Duodenal mucosa (tissue), 2 donors: ENCODE results near the gene CLSTN3.
"Not testable (repeated sequence)": the region's sequence is repeated elsewhere in the genome, so short reads cannot be mapped to it uniquely, and the experiment has no call there.

Source experiments
- H3K27ac ChIP-seq: one replicate; pipeline ENCODE4 v1.7.0; 2013; ENCODE audit warnings: low read depth, low read length
- H3K27me3 ChIP-seq, 2 donors: one replicate each; pipeline ENCODE4 v1.7.0; 2013; ENCODE audit warnings: low read length in 2 of 2, control low read depth in 1 of 2; ENCODE audit not compliant: insufficient read depth in 2 of 2, control insufficient read depth in 1 of 2
- H3K36me3 ChIP-seq, 2 donors: one replicate each; pipeline ENCODE4 v1.7.0; 2013; ENCODE audit warnings: low read length in 2 of 2, control low read depth in 1 of 2; ENCODE audit not compliant: insufficient read depth in 2 of 2, control insufficient read depth in 1 of 2
- H3K4me1 ChIP-seq, 2 donors: one replicate each; pipeline ENCODE4 v1.7.0; 2013; ENCODE audit warnings: low read length in 2 of 2, control low read depth in 1 of 2; ENCODE audit not compliant: insufficient read depth in 2 of 2, control insufficient read depth in 1 of 2
- H3K4me3 ChIP-seq, 2 donors: one replicate each; pipeline ENCODE4 v1.7.0; 2013; ENCODE audit warnings: low read length in 2 of 2, low read depth in 1 of 2
- H3K9ac ChIP-seq, 2 donors: one replicate each; pipeline ENCODE4 v1.7.0; 2013; ENCODE audit warnings: low read length in 2 of 2, low read depth in 1 of 2
- H3K9me3 ChIP-seq, 2 donors: one replicate each; pipeline ENCODE4 v1.7.0; 2013; ENCODE audit warnings: low read length in 2 of 2, control low read depth in 1 of 2; ENCODE audit not compliant: control insufficient read depth in 1 of 2

The CLSTN3 gene

DNA sequence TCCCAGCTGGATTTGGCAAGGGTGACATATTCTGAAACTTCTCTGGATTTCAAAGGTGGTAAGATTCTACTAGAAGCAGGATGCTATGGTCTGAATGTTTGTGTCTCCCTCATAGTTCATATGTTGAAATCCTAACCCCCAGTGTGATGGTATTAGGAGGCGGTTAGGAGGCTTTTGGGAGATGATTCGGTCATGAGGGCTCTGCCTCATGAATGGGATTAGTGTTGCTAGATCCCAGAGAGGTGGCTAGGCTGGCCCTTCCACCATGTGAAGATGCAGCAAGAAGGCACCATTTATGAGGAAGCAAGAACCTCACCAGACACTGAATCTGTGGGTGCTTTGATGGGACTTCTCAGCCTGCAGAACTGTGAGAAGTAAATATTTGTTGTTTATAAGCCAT is 48.3 kb downstream of the CLSTN3 start:
- no peaks in the 10 kb centered on the region for H3K4me1 ChIP-seq
- H3K27me3 ChIP-seq = no peaks in the 10 kb centered on the region
- H3K4me3 ChIP-seq = no peak overlapping the region
- no peaks in the 10 kb centered on the region for H3K9me3 ChIP-seq
- H3K9ac ChIP-seq = no peak overlapping the region
- no peak overlapping the region for H3K27ac ChIP-seq
- H3K36me3 ChIP-seq = no peaks in the 10 kb centered on the region

DNA sequence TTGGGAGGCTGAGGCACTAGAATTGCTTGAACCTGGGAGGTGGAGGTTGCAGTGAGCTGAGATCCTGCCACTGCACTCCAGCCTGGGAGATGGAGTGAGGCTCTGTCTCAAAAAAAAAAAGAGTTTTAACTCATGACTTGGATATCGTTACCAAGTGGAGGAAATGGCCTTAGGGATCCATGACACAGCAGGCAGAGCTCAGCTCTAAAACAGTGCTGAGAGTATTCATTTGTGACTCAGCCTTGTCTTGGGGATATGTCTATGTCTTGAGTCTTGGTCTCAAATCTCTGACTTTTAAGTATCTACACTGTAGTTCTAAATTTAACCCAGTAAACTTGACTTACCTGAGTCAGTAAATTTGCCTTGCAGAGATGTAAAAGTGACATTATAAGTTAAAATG is 50.5 kb downstream of the CLSTN3 start:
- no peaks in the 10 kb centered on the region for H3K4me1 ChIP-seq
- H3K36me3 ChIP-seq = no peaks in the 10 kb centered on the region
- no peak overlapping the region for H3K27ac ChIP-seq
- no peak overlapping the region for H3K9ac ChIP-seq
- H3K27me3 ChIP-seq = no peaks in the 10 kb centered on the region
- no peak overlapping the region for H3K4me3 ChIP-seq
- H3K9me3 ChIP-seq = no peaks in the 10 kb centered on the region

DNA sequence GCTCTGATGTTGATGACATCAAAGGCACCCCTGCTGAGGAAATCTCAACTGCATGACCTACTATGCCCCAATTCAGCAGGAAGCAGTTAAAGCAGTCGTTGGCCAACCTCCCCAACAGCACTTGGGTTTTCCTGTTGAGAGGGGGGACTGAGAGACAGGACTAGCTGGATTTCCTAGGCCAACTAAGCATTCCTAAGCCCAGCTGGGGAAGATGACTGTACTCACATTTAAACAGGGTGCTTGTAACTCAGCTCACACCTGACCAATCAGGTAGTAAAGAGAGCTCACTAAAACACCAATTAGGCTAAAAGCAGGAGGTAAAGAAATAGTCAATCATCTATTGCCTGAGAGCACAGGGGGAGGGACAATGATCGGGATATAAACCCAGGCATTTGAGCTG is 55.9 kb downstream of the CLSTN3 start:
- not testable (repeated sequence) for H3K9me3 ChIP-seq, H3K27me3 ChIP-seq, H3K27ac ChIP-seq, H3K9ac ChIP-seq, H3K4me3 ChIP-seq, H3K36me3 ChIP-seq
- peaks cover 9 to 19% of the 10 kb centered on the region in 2 donors for H3K4me1 ChIP-seq

DNA sequence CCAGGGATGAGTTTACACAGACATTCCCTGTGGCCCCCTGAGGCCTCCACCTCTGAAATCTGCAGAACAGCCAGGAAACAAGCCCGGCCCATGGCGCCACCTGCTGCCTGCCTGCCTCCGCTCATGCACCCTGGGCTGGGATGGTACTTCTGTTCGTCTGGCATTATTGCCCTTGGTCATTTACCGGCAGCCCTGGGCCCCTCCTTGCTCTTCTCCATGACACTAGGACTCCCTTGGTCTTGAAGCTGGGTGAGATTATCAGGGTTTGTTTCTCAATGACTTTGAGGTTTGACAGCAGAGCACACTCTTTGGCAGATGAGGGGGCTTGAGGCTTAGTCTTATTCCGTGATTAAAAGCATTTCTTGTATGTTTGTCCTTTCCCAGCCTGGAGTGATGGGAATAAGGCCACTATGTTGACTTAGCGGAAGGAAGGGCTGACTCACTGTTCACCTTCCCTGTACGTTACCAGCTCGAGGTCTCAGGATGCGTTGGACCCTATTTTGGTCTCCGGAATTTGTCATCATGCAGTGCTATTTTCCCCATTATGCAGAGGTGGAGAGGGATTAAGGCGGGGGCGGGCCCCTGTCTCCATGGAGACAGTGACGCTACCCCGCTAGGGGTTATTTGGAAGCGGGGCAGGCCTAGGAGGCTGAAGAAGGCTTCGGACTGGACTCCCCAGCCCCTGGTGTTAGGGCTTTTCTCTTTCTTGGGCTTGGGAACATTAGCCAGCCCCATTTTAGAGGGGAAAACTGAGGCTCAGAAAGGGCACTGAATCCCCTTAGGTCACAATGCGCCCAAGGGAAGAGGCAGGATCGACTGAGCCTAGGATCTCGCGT is 58.6 kb downstream of the CLSTN3 start:
- Histone ChIP-seq H3K27me3 (no peaks in the 10 kb centered on the region), H3K4me3 (peak overlapping the region; percentile 91 to 94), H3K36me3 (peaks cover 7 to 14% of the 10 kb centered on the region in 2 donors), H3K27ac (peak overlapping the region; percentile 67), H3K9me3 (no peaks in the 10 kb centered on the region), H3K9ac (peak overlapping the region; percentile 88 to 91), H3K4me1 (peaks cover 9 to 19% of the 10 kb centered on the region in 2 donors)

DNA sequence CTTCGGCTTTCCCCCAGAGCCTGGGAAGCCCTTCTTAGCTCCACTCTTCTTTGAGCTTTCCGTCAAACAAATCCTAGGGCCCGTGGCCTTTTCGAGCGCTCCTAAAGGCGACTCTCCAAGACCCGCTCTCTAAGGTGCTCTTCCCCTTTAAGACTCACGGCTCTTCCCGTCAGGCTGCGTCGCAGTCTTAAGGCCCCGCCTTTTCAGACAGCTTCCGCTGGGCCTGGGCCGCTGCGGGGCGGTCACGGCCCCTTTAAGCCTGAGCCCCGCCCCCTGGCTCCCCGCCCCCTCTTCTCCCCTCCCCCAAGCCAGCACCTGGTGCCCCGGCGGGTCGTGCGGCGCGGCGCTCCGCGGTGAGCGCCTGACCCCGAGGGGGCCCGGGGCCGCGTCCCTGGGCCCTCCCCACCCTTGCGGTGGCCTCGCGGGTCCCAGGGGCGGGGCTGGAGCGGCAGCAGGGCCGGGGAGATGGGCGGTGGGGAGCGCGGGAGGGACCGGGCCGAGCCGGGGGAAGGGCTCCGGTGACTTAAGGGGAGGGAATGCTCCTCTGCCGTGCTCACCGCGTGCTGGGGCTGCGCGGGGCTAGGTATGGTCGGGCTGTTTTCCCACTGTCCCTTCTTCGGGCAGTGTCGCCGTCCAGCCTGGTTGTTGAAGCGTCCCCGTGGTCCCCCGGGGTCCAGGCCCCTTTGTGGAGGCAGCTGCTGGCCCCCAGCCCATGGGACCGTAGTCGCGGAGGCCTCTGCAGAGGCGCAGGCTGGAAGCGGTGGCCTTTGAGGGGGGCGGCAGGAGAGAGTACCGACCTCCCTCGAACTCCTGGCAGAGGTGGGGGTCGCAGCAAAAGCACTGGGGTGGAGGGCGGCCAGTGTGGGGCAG is 59.5 kb downstream of the CLSTN3 start, which contains the start of gene PEX5:
Gene PEX5, plus strand, starts transcription at position 289 of the 870 bp plus-strand sequence. CDS start 692 bp downstream, outside the sequence.
- peaks cover 7 to 19% of the 10 kb centered on the region in 2 donors for H3K36me3 ChIP-seq
- peak within 1 kb of the TSS; percentile 91 to 94 for H3K4me3 ChIP-seq
- H3K27ac ChIP-seq = peak within 1 kb of the TSS; percentile 67
- H3K4me1 ChIP-seq = peaks cover 9 to 19% of the 10 kb centered on the region in 2 donors
- no peaks in the 10 kb centered on the region for H3K9me3 ChIP-seq
- H3K9ac ChIP-seq = peak within 1 kb of the TSS; percentile 88 to 91
- H3K27me3 ChIP-seq = no peaks in the 10 kb centered on the region

DNA sequence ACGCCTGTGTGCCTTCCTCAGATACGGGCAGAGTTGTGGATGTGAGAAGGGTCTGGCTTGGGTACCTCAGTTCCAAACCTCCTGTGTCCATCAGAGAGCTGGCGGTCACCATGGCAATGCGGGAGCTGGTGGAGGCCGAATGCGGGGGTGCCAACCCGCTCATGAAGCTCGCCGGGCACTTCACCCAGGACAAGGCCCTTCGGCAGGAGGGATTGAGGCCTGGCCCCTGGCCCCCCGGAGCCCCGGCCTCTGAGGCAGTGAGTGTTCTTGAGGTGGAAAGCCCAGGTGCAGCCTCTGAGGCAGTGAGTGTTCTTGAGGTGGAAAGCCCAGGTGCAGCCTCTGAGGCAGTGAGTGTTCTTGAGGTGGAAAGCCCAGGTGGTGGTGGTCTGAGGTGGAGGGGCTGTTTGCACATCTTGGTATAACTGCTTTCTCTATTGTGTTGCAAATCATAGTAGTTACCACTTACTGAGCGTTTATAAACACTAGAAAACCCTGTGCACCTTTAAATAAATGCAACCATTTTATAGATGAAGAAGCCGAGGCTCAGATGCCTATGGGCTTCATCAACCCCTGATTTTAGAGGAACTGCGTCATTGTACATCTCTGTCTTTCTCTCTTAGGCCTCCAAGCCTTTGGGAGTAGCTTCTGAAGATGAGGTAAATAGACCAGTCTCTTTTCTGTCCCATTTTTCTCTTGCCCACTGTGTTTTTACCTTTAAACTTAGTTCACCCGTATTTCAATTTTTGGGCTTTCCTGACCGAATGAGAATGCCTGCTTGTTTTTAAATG is 60.3 kb downstream of the CLSTN3 start:
- H3K27me3 ChIP-seq = no peaks in the 10 kb centered on the region
- peaks cover 9 to 19% of the 10 kb centered on the region in 2 donors for H3K4me1 ChIP-seq
- H3K9ac ChIP-seq = peak overlapping the region; percentile 70 to 84
- no peaks in the 10 kb centered on the region for H3K9me3 ChIP-seq
- H3K27ac ChIP-seq = no peak overlapping the region
- H3K4me3 ChIP-seq = peak overlapping the region; percentile 91 to 92
- peaks cover 7 to 20% of the 10 kb centered on the region in 2 donors for H3K36me3 ChIP-seq

DNA sequence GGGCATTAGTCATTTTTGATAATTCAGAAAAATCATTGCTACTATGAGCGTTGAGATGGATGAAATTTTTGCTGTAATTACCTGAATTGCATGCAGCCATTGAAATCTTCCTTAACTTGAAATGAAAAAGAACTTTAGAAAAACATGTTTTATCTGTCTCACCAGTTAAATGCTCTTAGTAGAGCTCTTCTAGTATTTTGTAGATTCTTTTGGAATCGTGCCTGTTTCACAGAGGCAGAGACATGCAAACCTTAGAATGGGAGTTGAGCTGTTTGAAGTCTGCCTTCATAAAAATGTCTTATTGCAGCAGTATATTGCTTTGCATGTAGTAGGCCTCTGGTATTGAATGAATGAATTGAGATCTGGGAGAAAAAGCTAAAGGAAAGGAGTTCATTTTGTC is 63.5 kb downstream of the CLSTN3 start:
- Histone ChIP-seq H3K36me3 (peaks cover 7 to 20% of the 10 kb centered on the region in 2 donors), H3K27ac (no peak overlapping the region), H3K27me3 (no peaks in the 10 kb centered on the region), H3K4me1 (peaks cover 6 to 22% of the 10 kb centered on the region in 2 donors), H3K4me3 (no peak overlapping the region), H3K9me3 (no peaks in the 10 kb centered on the region), H3K9ac (no peak overlapping the region)

DNA sequence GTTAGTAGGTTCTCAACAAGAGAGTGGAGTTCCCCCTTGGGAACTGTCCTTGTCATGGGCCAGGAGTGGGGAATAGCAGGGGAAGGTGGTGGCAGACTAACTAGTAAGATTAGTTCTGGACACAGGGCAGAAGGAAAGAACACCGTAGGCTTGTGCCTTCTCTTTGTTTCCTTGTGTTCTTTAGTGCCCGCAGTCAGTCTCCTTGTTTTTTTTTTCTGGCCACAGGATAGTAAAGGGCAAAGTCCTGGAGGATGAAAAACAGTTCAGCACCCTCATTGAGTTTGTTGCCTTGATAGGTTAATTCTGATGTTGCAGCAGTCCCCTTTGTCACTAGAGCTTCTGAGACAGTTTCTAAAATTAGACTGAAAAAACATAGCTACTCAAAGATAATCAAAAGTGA is 67.7 kb downstream of the CLSTN3 start:
- Histone ChIP-seq H3K27me3 (no peaks in the 10 kb centered on the region), H3K9me3 (no peaks in the 10 kb centered on the region), H3K36me3 (peaks cover 13 to 33% of the 10 kb centered on the region in 2 donors), H3K4me3 (peak overlapping the region in 1 of 2 donors; percentile 43), H3K9ac (peak overlapping the region in 1 of 2 donors; percentile 1), H3K4me1 (peaks cover 4 to 9% of the 10 kb centered on the region in 2 donors), H3K27ac (peak overlapping the region; percentile 44)

DNA sequence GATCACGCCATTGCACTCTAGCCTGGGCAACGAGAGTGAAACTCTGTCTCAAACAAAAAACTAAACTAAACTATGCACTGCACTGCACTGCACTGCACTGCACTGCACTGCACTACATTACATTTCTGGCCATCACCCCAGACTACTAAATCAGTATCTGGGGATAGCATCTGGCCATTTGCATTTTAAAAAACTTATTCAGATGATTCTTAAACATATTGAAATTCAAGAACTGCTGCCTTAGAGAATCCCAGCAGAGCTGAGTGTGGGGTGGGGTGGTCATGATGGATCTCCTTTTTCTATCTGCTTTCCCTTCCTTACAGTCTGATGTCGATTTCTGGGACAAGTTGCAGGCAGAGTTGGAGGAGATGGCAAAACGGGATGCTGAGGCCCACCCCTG is 72.9 kb downstream of the CLSTN3 start:
- Histone ChIP-seq H3K36me3 (peaks cover 21 to 60% of the 10 kb centered on the region in 2 donors), H3K27ac (no peak overlapping the region), H3K4me1 (peaks cover 2 to 4% of the 10 kb centered on the region in 2 donors), H3K9ac (no peak overlapping the region), H3K27me3 (no peaks in the 10 kb centered on the region), H3K9me3 (no peaks in the 10 kb centered on the region), H3K4me3 (no peak overlapping the region)
